GM10248 (cell line): ENCODE results near the gene ARHGAP5.

Experiments
- CTCF ChIA-PET: fragments of 300-600 bp; sonication (Branson Sonifier 250); formaldehyde crosslinking; extraction: SDS; loops from one replicate; lab custom pipeline; 2021; ENCODE audit warnings: antibody characterized with exemption; lab: Yijun Ruan, JAX
- POLR2A ChIA-PET: fragments of 350-650 bp; sonication (Branson Sonifier 250); formaldehyde crosslinking; extraction: SDS; loops from one replicate; lab custom pipeline; 2020; ENCODE audit warnings: antibody characterized with exemption; lab: Yijun Ruan, JAX
- DNase-seq: peaks from one replicate; pipeline ENCODE4 v3.0.0; 2012; ENCODE audit errors: extremely low spot score
- CTCF ChIP-seq: IDR thresholded peaks from 2 replicates; pipeline ENCODE4 v1.5.1; 2012; ENCODE audit warnings: mild to moderate bottlenecking, low read depth; ENCODE audit errors: extremely low read depth, missing control alignments, control extremely low read depth

Gene ARHGAP5

GRCh38 chr14:32183151-32184058, 106.3 kb downstream of the ARHGAP5 start:
- CTCF ChIA-PET, result interaction anchor here (1.1 to 1.5 kb wide), 2 partner anchors 15 to 23 kb away, joined by 3 to 6 read pairs; no protein-coding TSS in a partner anchor
- POLR2A ChIA-PET, result no interaction called here
- no peak for TF ChIP-seq CTCF
- DNase-seq, result no peak

- no peak for DNase-seq
- TF ChIP-seq CTCF, result no peak
- ChIA-PET POLR2A (no interaction called here), CTCF (interaction anchor here (1.0 to 1.5 kb wide), 3 partner anchors 8 to 70 kb away, joined by 3 to 6 read pairs (median 4); no protein-coding TSS in a partner anchor)
These were observed 108.0 kb downstream of the ARHGAP5 start for GRCh38 chr14:32185097-32185496.

DNA sequence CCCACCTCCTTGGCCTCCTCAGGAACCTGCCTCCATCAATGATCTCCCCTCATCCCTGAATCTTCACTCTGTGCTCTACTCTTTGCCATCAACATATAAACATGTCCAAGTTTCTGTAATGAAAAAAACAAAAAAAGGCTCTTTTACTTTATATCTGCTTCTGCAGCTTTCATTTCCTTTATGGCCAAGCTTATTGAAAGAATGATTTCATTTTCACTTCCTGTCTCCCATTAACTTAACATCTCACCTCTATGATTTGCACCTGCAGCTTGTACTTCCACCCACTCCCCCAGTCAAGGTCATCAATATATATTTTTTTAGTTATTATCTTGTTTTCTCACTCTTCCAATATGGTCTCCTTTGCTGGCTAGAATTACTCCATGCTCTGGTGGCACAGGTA, 109.1 kb downstream of the ARHGAP5 start:
- DNase-seq, result no peak
- CTCF ChIA-PET, result no interaction called here
- no peak for TF ChIP-seq CTCF
- POLR2A ChIA-PET, result no interaction called here

- no peak for TF ChIP-seq CTCF
- ChIA-PET POLR2A (no interaction called here), CTCF (no interaction called here)
- DNase-seq, result no peak
These were observed 112.7 kb downstream of the ARHGAP5 start for GRCh38 chr14:32189811-32190210.

DNA sequence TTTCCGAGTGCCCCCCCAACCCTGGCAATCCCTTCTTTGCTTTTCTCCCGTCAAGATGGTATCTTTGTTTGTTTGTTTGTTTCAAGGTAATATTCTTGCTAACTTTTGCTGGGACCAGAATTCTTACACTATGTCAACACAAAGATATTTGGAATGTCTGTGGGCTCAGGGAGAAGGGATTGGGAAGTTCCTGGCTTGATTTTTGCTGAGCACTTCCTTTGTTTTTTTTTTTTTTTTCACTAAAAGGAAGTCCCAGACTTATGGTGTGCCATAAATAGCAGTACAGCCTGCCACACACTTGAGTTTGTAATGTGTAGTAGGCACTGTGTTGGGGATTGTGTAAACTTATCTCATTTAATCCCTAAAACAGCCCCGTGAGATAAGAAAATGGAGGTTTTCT, 113.6 kb downstream of the ARHGAP5 start:
- ChIA-PET POLR2A (no interaction called here), CTCF (no interaction called here)
- no peak for DNase-seq
- no peak for TF ChIP-seq CTCF

- CTCF ChIA-PET, result no interaction called here
- no peak for DNase-seq
These were observed 115.7 kb downstream of the ARHGAP5 start for GRCh38 chr14:32192712-32193373.

More at GRCh38 chr14:32192712-32193373, 115.7 kb downstream of the ARHGAP5 start:
- no peak for TF ChIP-seq CTCF
- POLR2A ChIA-PET, result no interaction called here
